Breast epithelium (tissue), 3 donors: ENCODE data around the gene RINT1.

Experiments used
- CTCF ChIP-seq, 3 donors: fragments of 450-650 bp; IDR thresholded peaks; one replicate each; pipeline ENCODE4 v1.5.1; 2016 to 2017; ENCODE audit warnings: antibody characterized with exemption in 3 of 3, mild to moderate bottlenecking in 3 of 3, moderate library complexity in 3 of 3
- POLR2A ChIP-seq: fragments of 450-650 bp; IDR thresholded peaks from one replicate; pipeline ENCODE4 v1.6.1; 2016; ENCODE audit warnings: antibody characterized with exemption, mild to moderate bottlenecking, moderate library complexity

GRCh38 chr7:105497016-105497415 is 35.0 kb upstream of the RINT1 start:
- no peak for TF ChIP-seq CTCF (IDR thresholded peaks at IDR 0.05)
- no peak for TF ChIP-seq POLR2A
